Fibroblast of pulmonary artery (primary cell): ENCODE measurements around the gene MTHFSD.
"Not testable (repeated sequence)": the region's sequence is repeated elsewhere in the genome, so short reads cannot be mapped to it uniquely, and the experiment has no call there.

Experiments used
- DNase-seq: peaks from one replicate; pipeline ENCODE4 v3.0.0-alpha.2; 2010; ENCODE audit warnings: low read depth
- H3K4me3 ChIP-seq: replicated peaks from 2 replicates; pipeline ENCODE4 v1.5.1; 2011; ENCODE audit warnings: low read depth, mild to moderate bottlenecking, control low read depth, low read length, moderate library complexity
- CTCF ChIP-seq: IDR thresholded peaks from 2 replicates; pipeline ENCODE4 v1.5.1; 2011; ENCODE audit warnings: mild to moderate bottlenecking, control low read depth, low read length, inconsistent platforms; ENCODE audit errors: missing control alignments

The MTHFSD gene

DNA sequence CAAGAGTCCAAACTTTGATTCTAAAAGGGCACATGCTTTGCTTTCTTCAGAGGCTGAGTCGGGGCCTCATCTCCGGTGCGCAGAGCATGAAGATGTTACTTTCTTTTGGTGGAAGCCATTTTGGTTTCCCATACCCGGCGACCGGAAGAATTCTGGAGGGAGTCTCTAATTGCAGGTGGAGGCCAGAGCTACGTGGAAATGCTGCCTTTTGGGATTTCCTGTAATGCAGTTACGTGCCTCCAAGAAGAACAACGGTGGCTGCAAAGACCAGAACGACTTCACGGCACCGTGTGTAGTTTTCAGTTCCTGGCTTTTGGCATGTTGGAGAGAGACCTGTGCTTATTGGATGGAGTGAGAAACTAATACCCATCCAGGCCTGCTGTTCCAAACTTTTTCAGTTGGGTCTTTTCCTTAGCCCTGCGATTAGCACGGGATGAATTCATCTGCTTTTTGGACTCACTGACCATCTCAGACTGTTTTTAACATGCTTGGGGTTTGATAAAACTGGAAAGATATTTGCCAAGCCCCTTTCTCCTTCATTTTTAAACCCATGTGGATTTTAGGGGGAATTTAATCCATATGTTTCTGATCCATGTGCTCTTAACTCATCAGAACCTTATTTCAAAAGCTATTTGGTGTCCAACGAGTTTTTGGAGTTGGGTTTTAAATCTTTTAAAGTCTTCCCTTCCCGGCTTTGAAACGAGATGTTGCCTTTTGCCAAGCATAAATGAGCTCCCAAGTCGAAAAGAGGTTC lies 42.3 kb upstream of the MTHFSD start:
- TF ChIP-seq CTCF = no peak
- no peak overlapping the region for H3K4me3 ChIP-seq
- DNase-seq = no peak

- no peak overlapping the region for H3K4me3 ChIP-seq
- no peak for DNase-seq
- no peak for TF ChIP-seq CTCF
Observed at GRCh38 chr16:86595983-86596605, 41.1 kb upstream of the MTHFSD start.

GRCh38 chr16:86594721-86595120 lies 39.7 kb upstream of the MTHFSD start:
- DNase-seq = no peak
- no peak for TF ChIP-seq CTCF
- H3K4me3 ChIP-seq = no peak overlapping the region

GRCh38 chr16:86593913-86594620 lies 39.0 kb upstream of the MTHFSD start:
- no peak for DNase-seq
- TF ChIP-seq CTCF = no peak
- H3K4me3 ChIP-seq = no peak overlapping the region

- no peak overlapping the region for H3K4me3 ChIP-seq
- no peak for DNase-seq
- TF ChIP-seq CTCF = no peak
Observed at GRCh38 chr16:86591270-86591669, 36.2 kb upstream of the MTHFSD start.

GRCh38 chr16:86590501-86591144 lies 35.6 kb upstream of the MTHFSD start:
- no peak overlapping the region for H3K4me3 ChIP-seq
- TF ChIP-seq CTCF = no peak

DNA sequence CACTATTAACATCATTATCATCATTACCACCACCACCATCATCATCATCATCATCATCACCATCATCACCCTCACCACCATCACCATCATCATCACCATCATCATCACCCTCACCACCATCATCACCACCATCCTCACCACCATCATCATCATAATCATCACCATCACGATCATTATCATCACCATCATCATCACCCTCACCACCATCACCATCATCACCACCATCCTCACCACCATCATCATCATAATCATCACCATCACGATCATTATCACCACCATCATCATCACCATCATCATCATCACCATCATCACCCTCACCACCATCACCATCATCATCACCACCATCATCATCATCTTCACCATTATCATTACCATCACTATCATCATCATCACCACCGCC lies 32.9 kb upstream of the MTHFSD start:
- H3K4me3 ChIP-seq, DNase-seq: not testable (repeated sequence)

More at GRCh38 chr16:86590501-86591144, 35.6 kb upstream of the MTHFSD start:
- peak; percentile 93 for DNase-seq
